H9 (cell line): ENCODE measurements around the gene EFCAB11. TPM values are rescaled to one million over a fixed set of nuclear protein-coding genes. Genes with fewer than 3 reads are reported as not detected.
A peak's percentile ranks its signal among the peaks of the same experiment; 100 is the strongest.

ENCODE experiments used
- DNase-seq: peaks from one replicate; pipeline ENCODE4 v3.0.0-alpha.2; 2017
- H2AFZ ChIP-seq: one replicate; pipeline ENCODE4 v1.6.1; 2013; ENCODE audit warnings: mild to moderate bottlenecking, low read length, control low read depth, moderate library complexity
- H2AK5ac ChIP-seq: 2 replicates; pipeline ENCODE4 v1.6.1; 2013; ENCODE audit warnings: low read length, control low read depth, mixed read lengths; ENCODE audit not compliant: insufficient read length
- H2BK120ac ChIP-seq: one replicate; pipeline ENCODE4 v1.6.1; 2013; ENCODE audit warnings: low read depth, mild to moderate bottlenecking, low read length, control low read depth, inconsistent platforms; ENCODE audit not compliant: poor library complexity, severe bottlenecking
- H2BK12ac ChIP-seq: 2 replicates; pipeline ENCODE4 v1.6.1; 2013; ENCODE audit warnings: low read length, control low read depth, mixed read lengths, low read depth; ENCODE audit not compliant: insufficient read length
- H2BK15ac ChIP-seq: 2 replicates; pipeline ENCODE4 v1.6.1; 2013; ENCODE audit warnings: low read depth, low read length, control low read depth
- H2BK20ac ChIP-seq: one replicate; pipeline ENCODE4 v1.6.1; 2013; ENCODE audit warnings: low read depth, mild to moderate bottlenecking, low read length, control low read depth, inconsistent platforms; ENCODE audit not compliant: poor library complexity, severe bottlenecking
- H2BK5ac ChIP-seq: 2 replicates; pipeline ENCODE4 v1.6.1; 2013; ENCODE audit warnings: low read length, control low read depth, mixed read lengths; ENCODE audit not compliant: insufficient read length
- H3K14ac ChIP-seq: 2 replicates; pipeline ENCODE4 v1.6.1; 2013; ENCODE audit warnings: low read length, control low read depth; ENCODE audit not compliant: insufficient read depth
- H3K18ac ChIP-seq: 2 replicates; pipeline ENCODE4 v1.6.1; 2013; ENCODE audit warnings: low read depth, mild to moderate bottlenecking, mixed read lengths, low read length, control low read depth; ENCODE audit not compliant: insufficient read length
- H3K23ac ChIP-seq: 2 replicates; pipeline ENCODE4 v1.6.1; 2013; ENCODE audit warnings: low read length, control low read depth, mixed read lengths, low read depth; ENCODE audit not compliant: insufficient read length
- H3K23me2 ChIP-seq: 2 replicates; pipeline ENCODE4 v1.6.1; 2013; ENCODE audit warnings: low read depth, mild to moderate bottlenecking, mixed read lengths, low read length, control low read depth; ENCODE audit not compliant: insufficient read length, poor library complexity, severe bottlenecking
- H3K27ac ChIP-seq: 2 replicates; pipeline ENCODE4 v1.5.1; 2013; ENCODE audit warnings: low read length, control low read depth, mixed read lengths, low read depth; ENCODE audit not compliant: insufficient read length
- H3K27me3 ChIP-seq: 2 replicates; pipeline ENCODE4 v1.6.1; 2013; ENCODE audit warnings: low read length, control low read depth, inconsistent platforms; ENCODE audit not compliant: insufficient read depth
- H3K4ac ChIP-seq: 2 replicates; pipeline ENCODE4 v1.6.1; 2013; ENCODE audit warnings: low read depth, mild to moderate bottlenecking, control low read depth, inconsistent platforms, low read length, moderate library complexity
- H3K4me1 ChIP-seq: 2 replicates; pipeline ENCODE4 v1.6.1; 2013; ENCODE audit warnings: low read length, control low read depth, inconsistent platforms; ENCODE audit not compliant: insufficient read depth
- H3K4me2 ChIP-seq: 2 replicates; pipeline ENCODE4 v1.6.1; 2013; ENCODE audit warnings: low read length, control low read depth, mixed read lengths; ENCODE audit not compliant: insufficient read length, insufficient read depth
- H3K56ac ChIP-seq: 2 replicates; pipeline ENCODE4 v1.6.1; 2013; ENCODE audit warnings: low read depth, mild to moderate bottlenecking, mixed read lengths, low read length, control low read depth; ENCODE audit not compliant: insufficient read length
- H3K79me1 ChIP-seq: 2 replicates; pipeline ENCODE4 v1.6.1; 2013; ENCODE audit warnings: low read depth, mild to moderate bottlenecking, moderate library complexity, low read length, control low read depth, inconsistent platforms; ENCODE audit not compliant: insufficient read depth, poor library complexity, severe bottlenecking
- H3K79me2 ChIP-seq: 2 replicates; pipeline ENCODE4 v1.6.1; 2013; ENCODE audit warnings: low read length, control low read depth, inconsistent platforms; ENCODE audit not compliant: insufficient read depth
- H3K9ac ChIP-seq: 2 replicates; pipeline ENCODE4 v1.6.1; 2013; ENCODE audit warnings: low read length, control low read depth, mixed read lengths; ENCODE audit not compliant: insufficient read length; ENCODE audit errors: extremely low read depth
- H3K9me3 ChIP-seq: one replicate; pipeline ENCODE4 v1.6.1; 2013; ENCODE audit warnings: low read depth, low read length, inconsistent platforms; ENCODE audit not compliant: control insufficient read depth
- H3T11ph ChIP-seq: one replicate; pipeline ENCODE4 v1.6.1; 2013; ENCODE audit warnings: mild to moderate bottlenecking, low read length, control low read depth, inconsistent platforms
- H4K20me1 ChIP-seq: one replicate; pipeline ENCODE4 v1.6.1; 2013; ENCODE audit not compliant: control insufficient read depth, insufficient read length, insufficient read depth
- H4K5ac ChIP-seq: 2 replicates; pipeline ENCODE4 v1.6.1; 2013; ENCODE audit warnings: low read depth, mild to moderate bottlenecking, mixed read lengths, low read length, control low read depth; ENCODE audit not compliant: insufficient read length
- H4K8ac ChIP-seq: replicated peaks from 2 replicates; pipeline ENCODE4 v1.6.1; 2013; ENCODE audit warnings: low read length, control low read depth, mixed read lengths, low read depth; ENCODE audit not compliant: insufficient read length
- H4K91ac ChIP-seq: 2 replicates; pipeline ENCODE4 v1.6.1; 2013; ENCODE audit warnings: low read depth, mild to moderate bottlenecking, moderate library complexity, mixed read lengths, low read length, control low read depth; ENCODE audit not compliant: insufficient read length
- H3K27ac Mint-ChIP-seq, 3 experiments: 2 replicates in 2 of 3; 3 replicates in 1 of 3; pipeline ENCODE4 v1.8.0; 2020 to 2021; ENCODE audit warnings: mixed read lengths in 3 of 3, mild to moderate bottlenecking in 1 of 3, moderate library complexity in 1 of 3
- H3K27me3 Mint-ChIP-seq: 2 replicates; pipeline ENCODE4 v1.8.0; 2021; ENCODE audit warnings: low read depth, mild to moderate bottlenecking, moderate library complexity, mixed read lengths
- H3K36me3 Mint-ChIP-seq, 3 experiments: 2 replicates in 2 of 3; 3 replicates in 1 of 3; pipeline ENCODE4 v1.8.0; 2020 to 2021; ENCODE audit warnings: low read depth in 3 of 3, mixed read lengths in 3 of 3; ENCODE audit not compliant: insufficient read depth in 1 of 3
- H3K4me1 Mint-ChIP-seq, 2 experiments: 2 replicates each; pipeline ENCODE4 v1.8.0; 2020; ENCODE audit warnings: mixed read lengths in 2 of 2
- H3K4me3 Mint-ChIP-seq, 2 experiments: 2 replicates in 1 of 2; 3 replicates in 1 of 2; pipeline ENCODE4 v1.8.0; 2020 to 2021; ENCODE audit warnings: mild to moderate bottlenecking in 2 of 2, mixed read lengths in 2 of 2, moderate library complexity in 1 of 2
- H3K9me3 Mint-ChIP-seq, 2 experiments: 2 replicates in 1 of 2; 3 replicates in 1 of 2; pipeline ENCODE4 v1.8.0; 2020; ENCODE audit warnings: mild to moderate bottlenecking in 2 of 2, mixed read lengths in 2 of 2, moderate library complexity in 1 of 2
- WGBS: extraction: QIAGEN DNeasy Blood & Tissue Kit; methylation state at CpG from one replicate; pipeline ENCODE4 v1.1.7; 2013; ENCODE audit warnings: missing lambda C conversion rate, low lambda C conversion rate, mixed read lengths; ENCODE audit not compliant: insufficient read length; ENCODE audit errors: extremely low coverage; 5-methylcytosine and 5-hydroxymethylcytosine counted together
- total RNA-seq: library from RNA; stranded (reverse); gene quantifications from 2 replicates; pipeline ENCODE4 v1.2.1, GENCODE V29; 2021
- TF ChIP-seq, protein P1 (sequence below): fragments of 200-600 bp; sonication (generic); conservative IDR thresholded peaks from 3 replicates; pipeline ENCODE4 v1.8.0; 2021; ENCODE audit warnings: antibody characterized with exemption, mild to moderate bottlenecking

EFCAB11 gene
- total RNA-seq, 1 experiment from 2014 or later = 17.4 TPM

DNA sequence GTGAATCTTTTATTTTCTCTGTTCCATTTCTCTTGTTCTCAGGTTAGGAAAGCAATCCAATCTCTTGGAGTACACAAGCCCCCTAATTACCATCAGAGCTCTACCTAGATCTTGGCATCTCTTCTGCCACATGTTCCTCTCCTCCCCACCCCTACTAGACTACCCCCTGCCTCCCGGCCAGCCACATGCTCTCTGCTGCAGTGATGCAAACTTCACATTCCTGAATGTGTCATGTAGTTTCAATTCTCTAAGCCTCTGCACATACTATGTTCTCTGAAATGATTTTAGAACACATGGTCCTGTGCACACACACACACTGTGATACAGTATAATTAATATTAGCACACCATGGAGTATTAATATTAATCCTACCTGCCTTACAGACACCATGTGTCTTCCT is 104.6 kb downstream of the EFCAB11 start:
- H3K4me1 Mint-ChIP-seq = peaks cover 8 to 9% of the 10 kb centered on the region in 2 experiments
- no peak for DNase-seq

More for the DNA sequence above, 104.6 kb downstream of the EFCAB11 start:
- H2BK15ac ChIP-seq = no peak overlapping the region
- Mint-ChIP-seq H3K36me3 (peaks cover 0 to 2% (median 0%) of the 10 kb centered on the region in 3 experiments; a peak in 2 of 7 replicates), H3K27ac (peak overlapping the region in 1 of 3 experiments; percentile 71; a peak in 2 of 7 replicates), H3K9me3 (no peaks in the 10 kb centered on the region), H3K4me3 (no peak overlapping the region), H3K27me3 (no peaks in the 10 kb centered on the region)
- H2BK5ac ChIP-seq = no peak overlapping the region
- no peak overlapping the region for H3K27ac ChIP-seq
- no peak overlapping the region for H3K4ac ChIP-seq
- no peak overlapping the region for H2BK12ac ChIP-seq
- H2BK120ac ChIP-seq = no peak overlapping the region
- no peaks in the 10 kb centered on the region for H3K27me3 ChIP-seq
- no peaks in the 10 kb centered on the region for H3K9me3 ChIP-seq
- H3K9ac ChIP-seq = no peak overlapping the region
- no peaks in the 10 kb centered on the region for H3K79me1 ChIP-seq
- TF ChIP-seq, protein P1, sequence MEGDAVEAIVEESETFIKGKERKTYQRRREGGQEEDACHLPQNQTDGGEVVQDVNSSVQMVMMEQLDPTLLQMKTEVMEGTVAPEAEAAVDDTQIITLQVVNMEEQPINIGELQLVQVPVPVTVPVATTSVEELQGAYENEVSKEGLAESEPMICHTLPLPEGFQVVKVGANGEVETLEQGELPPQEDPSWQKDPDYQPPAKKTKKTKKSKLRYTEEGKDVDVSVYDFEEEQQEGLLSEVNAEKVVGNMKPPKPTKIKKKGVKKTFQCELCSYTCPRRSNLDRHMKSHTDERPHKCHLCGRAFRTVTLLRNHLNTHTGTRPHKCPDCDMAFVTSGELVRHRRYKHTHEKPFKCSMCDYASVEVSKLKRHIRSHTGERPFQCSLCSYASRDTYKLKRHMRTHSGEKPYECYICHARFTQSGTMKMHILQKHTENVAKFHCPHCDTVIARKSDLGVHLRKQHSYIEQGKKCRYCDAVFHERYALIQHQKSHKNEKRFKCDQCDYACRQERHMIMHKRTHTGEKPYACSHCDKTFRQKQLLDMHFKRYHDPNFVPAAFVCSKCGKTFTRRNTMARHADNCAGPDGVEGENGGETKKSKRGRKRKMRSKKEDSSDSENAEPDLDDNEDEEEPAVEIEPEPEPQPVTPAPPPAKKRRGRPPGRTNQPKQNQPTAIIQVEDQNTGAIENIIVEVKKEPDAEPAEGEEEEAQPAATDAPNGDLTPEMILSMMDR = no peak
- no peak overlapping the region for H4K5ac ChIP-seq
- H3K79me2 ChIP-seq = no peaks in the 10 kb centered on the region
- no peak overlapping the region for H3K4me2 ChIP-seq
- H3K56ac ChIP-seq = no peak overlapping the region
- H3K4me1 ChIP-seq = 0 out of 2 replicates have a peak, but pooled peaks cover 4% of the 10 kb centered on the region
- no peak overlapping the region for H3K18ac ChIP-seq
- no peak overlapping the region for H3K23ac ChIP-seq
- no peak overlapping the region for H2AFZ ChIP-seq
- no peaks in the 10 kb centered on the region for H4K20me1 ChIP-seq
- H2AK5ac ChIP-seq = no peak overlapping the region
- no peak overlapping the region for H4K8ac ChIP-seq
- no peak overlapping the region for H3T11ph ChIP-seq
- WGBS = no CpG with 5 or more reads among the region's 1 CpG
- H4K91ac ChIP-seq = no peak overlapping the region
- no peak overlapping the region for H3K14ac ChIP-seq
- H2BK20ac ChIP-seq = no peak overlapping the region
- H3K23me2 ChIP-seq = no peaks in the 10 kb centered on the region
